RWPE2 (cell line): Measurements from ENCODE around the gene FRMD7.
"Not testable (repeated sequence)": the region's sequence is repeated elsewhere in the genome, so short reads cannot be mapped to it uniquely, and the experiment has no call there.

Experiments used
- ATAC-seq: fragments of 200-7000 bp; cut with Tn5 transposase; 3 replicates; pipeline ENCODE4 v1.9.1; 2021; ENCODE audit warnings: low read depth
- DNase-seq: peaks from one replicate; pipeline ENCODE4 v3.0.0-alpha.2; 2020; ENCODE audit warnings: low spot score
- H3K27ac ChIP-seq: fragments of 450-650 bp; 2 replicates; pipeline ENCODE4 v1.5.1; 2017; ENCODE audit warnings: mild to moderate bottlenecking; ENCODE audit not compliant: poor library complexity, severe bottlenecking
- H3K27me3 ChIP-seq: fragments of 250-450 bp; sonication (Bioruptor Pico); 2 replicates; pipeline ENCODE4 v1.5.1; 2021; ENCODE audit warnings: mild to moderate bottlenecking, moderate library complexity; ENCODE audit not compliant: insufficient read depth, poor library complexity, severe bottlenecking
- H3K36me3 ChIP-seq: fragments of 250-450 bp; sonication (Bioruptor Pico); 2 replicates; pipeline ENCODE4 v1.5.1; 2020; ENCODE audit warnings: low read depth, mild to moderate bottlenecking, moderate library complexity
- H3K4me1 ChIP-seq: fragments of 250-450 bp; sonication (Bioruptor Pico); 2 replicates; pipeline ENCODE4 v1.5.1; 2021; ENCODE audit warnings: mild to moderate bottlenecking, moderate library complexity; ENCODE audit not compliant: insufficient read depth, poor library complexity, severe bottlenecking
- H3K4me3 ChIP-seq: fragments of 250-450 bp; sonication (Bioruptor Pico); 2 replicates; pipeline ENCODE4 v1.5.1; 2021; ENCODE audit warnings: mild to moderate bottlenecking, moderate library complexity; ENCODE audit not compliant: severe bottlenecking
- H3K9me3 ChIP-seq: fragments of 250-450 bp; sonication (Bioruptor Pico); 2 replicates; pipeline ENCODE4 v1.5.1; 2021; ENCODE audit warnings: mild to moderate bottlenecking, moderate library complexity; ENCODE audit not compliant: severe bottlenecking
- CTCF ChIP-seq: fragments of 450-650 bp; IDR thresholded peaks from one replicate; pipeline ENCODE4 v1.5.1; 2017; ENCODE audit warnings: mild to moderate bottlenecking, moderate library complexity; ENCODE audit not compliant: poor library complexity, severe bottlenecking

FRMD7 gene

GRCh38 chrX:132058050-132058449, 69.8 kb downstream of the FRMD7 start:
- no peak overlapping the region for H3K27ac ChIP-seq
- ATAC-seq: no peak
- H3K27me3 ChIP-seq: no peaks in the 10 kb centered on the region
- H3K4me3 ChIP-seq: no peak overlapping the region
- no peak for TF ChIP-seq CTCF
- H3K4me1 ChIP-seq: no peaks in the 10 kb centered on the region
- DNase-seq: no peak
- H3K9me3 ChIP-seq: no peaks in the 10 kb centered on the region
- no peaks in the 10 kb centered on the region for H3K36me3 ChIP-seq

DNA sequence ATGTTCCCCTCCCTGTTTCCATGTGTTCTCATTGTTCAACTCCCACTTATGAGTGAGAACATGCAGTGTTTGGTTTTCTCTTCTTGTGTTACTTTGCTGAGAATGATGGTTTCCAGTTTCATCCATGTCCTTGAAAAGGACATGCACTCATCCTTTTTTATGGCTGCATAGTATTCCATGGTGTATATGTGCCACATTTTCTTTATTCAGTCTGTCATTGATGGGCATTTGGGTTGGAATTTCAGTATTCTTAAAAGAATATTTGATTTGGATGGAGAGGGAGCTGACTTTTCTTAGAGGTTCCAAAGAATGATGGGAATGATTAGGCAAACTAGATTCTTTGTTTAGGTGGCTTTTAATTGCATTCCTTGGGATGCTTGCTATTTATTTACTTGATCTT, 76.0 kb downstream of the FRMD7 start:
- H3K27ac ChIP-seq, ATAC-seq, H3K4me1 ChIP-seq, H3K4me3 ChIP-seq, H3K36me3 ChIP-seq, H3K27me3 ChIP-seq, H3K9me3 ChIP-seq, DNase-seq: not testable (repeated sequence)

- H3K36me3 ChIP-seq: no peaks in the 10 kb centered on the region
- H3K4me3 ChIP-seq: no peak overlapping the region
- no peak for ATAC-seq
- H3K27ac ChIP-seq: no peak overlapping the region
- H3K4me1 ChIP-seq: peaks cover under 1% of the 10 kb centered on the region
- no peaks in the 10 kb centered on the region for H3K9me3 ChIP-seq
- H3K27me3 ChIP-seq: no peaks in the 10 kb centered on the region
- no peak for DNase-seq
- TF ChIP-seq CTCF: no peak
Measured at GRCh38 chrX:132046533-132046932, 81.3 kb downstream of the FRMD7 start.

- Histone ChIP-seq H3K4me1 (peaks cover 10% of the 10 kb centered on the region), H3K27me3 (no peaks in the 10 kb centered on the region)
- ATAC-seq: no peak
Measured at GRCh38 chrX:132045456-132045855, 82.4 kb downstream of the FRMD7 start.

GRCh38 chrX:132044953-132045352, 82.9 kb downstream of the FRMD7 start:
- no peak for TF ChIP-seq CTCF
- Histone ChIP-seq H3K4me1 (peaks cover 10% of the 10 kb centered on the region), H3K27me3 (no peaks in the 10 kb centered on the region), H3K27ac (no peak overlapping the region), H3K36me3 (no peaks in the 10 kb centered on the region), H3K4me3 (no peak overlapping the region), H3K9me3 (no peaks in the 10 kb centered on the region)
- DNase-seq: no peak
- no peak for ATAC-seq

More at GRCh38 chrX:132045456-132045855, 82.4 kb downstream of the FRMD7 start:
- Histone ChIP-seq H3K4me3 (no peak overlapping the region), H3K36me3 (no peaks in the 10 kb centered on the region), H3K9me3 (no peaks in the 10 kb centered on the region), H3K27ac (no peak overlapping the region)
- no peak for TF ChIP-seq CTCF
- DNase-seq: no peak
